Cardiac fibroblast (primary cell): Measurements from ENCODE around the gene GRIK3.
"Not testable (repeated sequence)": the region's sequence is repeated elsewhere in the genome, so short reads cannot be mapped to it uniquely, and the experiment has no call there.

Source experiments
- DNase-seq, 2 donors: peaks; one replicate each; pipeline versions ENCODE4 v3.0.0 to v3.0.0-alpha.2; 2010; ENCODE audit warnings: low read depth in 2 of 2
- H3K4me3 ChIP-seq, 2 donors: replicated peaks in 1 of 2; 1 replicate in 1 of 2; 2 replicates in 1 of 2; pipeline ENCODE4 v1.5.1; 2011; ENCODE audit warnings: low read depth in 2 of 2, low read length in 2 of 2, mild to moderate bottlenecking in 2 of 2, moderate library complexity in 1 of 2
- TF ChIP-seq, protein P1 (sequence below): IDR thresholded peaks from one replicate; pipeline ENCODE4 v1.5.1; 2011; ENCODE audit warnings: low read depth, mild to moderate bottlenecking, low read length, inconsistent platforms

GRIK3 gene

GRCh38 chr1:36919491-36920145 lies 114.7 kb downstream of the GRIK3 start:
- TF ChIP-seq, protein P1, sequence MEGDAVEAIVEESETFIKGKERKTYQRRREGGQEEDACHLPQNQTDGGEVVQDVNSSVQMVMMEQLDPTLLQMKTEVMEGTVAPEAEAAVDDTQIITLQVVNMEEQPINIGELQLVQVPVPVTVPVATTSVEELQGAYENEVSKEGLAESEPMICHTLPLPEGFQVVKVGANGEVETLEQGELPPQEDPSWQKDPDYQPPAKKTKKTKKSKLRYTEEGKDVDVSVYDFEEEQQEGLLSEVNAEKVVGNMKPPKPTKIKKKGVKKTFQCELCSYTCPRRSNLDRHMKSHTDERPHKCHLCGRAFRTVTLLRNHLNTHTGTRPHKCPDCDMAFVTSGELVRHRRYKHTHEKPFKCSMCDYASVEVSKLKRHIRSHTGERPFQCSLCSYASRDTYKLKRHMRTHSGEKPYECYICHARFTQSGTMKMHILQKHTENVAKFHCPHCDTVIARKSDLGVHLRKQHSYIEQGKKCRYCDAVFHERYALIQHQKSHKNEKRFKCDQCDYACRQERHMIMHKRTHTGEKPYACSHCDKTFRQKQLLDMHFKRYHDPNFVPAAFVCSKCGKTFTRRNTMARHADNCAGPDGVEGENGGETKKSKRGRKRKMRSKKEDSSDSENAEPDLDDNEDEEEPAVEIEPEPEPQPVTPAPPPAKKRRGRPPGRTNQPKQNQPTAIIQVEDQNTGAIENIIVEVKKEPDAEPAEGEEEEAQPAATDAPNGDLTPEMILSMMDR = no peak
- H3K4me3 ChIP-seq = no peak overlapping the region
- no peak for DNase-seq

- H3K4me3 ChIP-seq = no peak overlapping the region
- TF ChIP-seq, protein P1 = no peak
- no peak for DNase-seq
These were observed 115.7 kb downstream of the GRIK3 start for GRCh38 chr1:36918604-36919003.

DNA sequence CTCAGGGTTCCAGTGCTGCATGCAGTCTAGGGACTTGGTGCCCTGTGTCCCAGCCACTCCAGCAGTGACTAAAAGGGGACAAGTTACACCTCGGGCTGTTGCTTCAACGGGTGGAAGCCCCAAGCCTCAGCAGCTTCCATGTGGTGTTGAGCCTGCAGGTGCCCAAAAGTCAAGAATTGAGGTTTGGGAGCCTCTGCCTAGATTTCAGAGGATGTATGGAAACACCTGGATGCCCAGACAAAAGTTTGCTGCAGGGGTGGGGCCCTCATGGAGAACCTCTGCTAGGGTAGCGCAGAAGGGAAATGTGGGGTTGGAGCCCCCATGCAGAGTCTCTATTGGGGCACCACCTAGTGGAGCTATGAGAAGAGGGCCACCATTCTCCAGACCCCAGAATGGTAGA lies 117.8 kb downstream of the GRIK3 start:
- not testable (repeated sequence) for H3K4me3 ChIP-seq, DNase-seq

GRCh38 chr1:36913484-36914060 lies 120.7 kb downstream of the GRIK3 start:
- no peak overlapping the region for H3K4me3 ChIP-seq
- no peak for DNase-seq
- TF ChIP-seq, protein P1 = no peak

DNA sequence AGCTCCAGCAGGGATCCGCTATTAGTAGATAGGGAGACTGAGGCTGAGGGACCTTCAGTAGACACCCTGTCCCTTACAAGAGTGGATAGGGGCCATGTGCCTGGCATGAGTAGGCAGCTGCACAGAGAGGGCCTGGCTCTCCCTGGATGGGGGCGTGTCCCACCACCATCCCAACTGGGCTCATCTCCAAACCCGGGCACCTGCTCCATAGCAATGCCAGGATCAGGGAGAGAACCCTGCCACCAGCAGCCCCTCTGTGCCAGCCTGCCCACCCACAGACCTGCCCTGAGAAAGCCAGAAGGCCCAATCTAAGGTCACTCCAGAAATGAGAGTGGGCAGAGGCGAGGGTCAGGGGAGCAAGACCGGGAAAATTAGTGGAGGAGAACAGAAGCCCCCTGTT lies 121.3 kb downstream of the GRIK3 start:
- TF ChIP-seq, protein P1 = no peak
- DNase-seq = no peak
- H3K4me3 ChIP-seq = no peak overlapping the region

DNA sequence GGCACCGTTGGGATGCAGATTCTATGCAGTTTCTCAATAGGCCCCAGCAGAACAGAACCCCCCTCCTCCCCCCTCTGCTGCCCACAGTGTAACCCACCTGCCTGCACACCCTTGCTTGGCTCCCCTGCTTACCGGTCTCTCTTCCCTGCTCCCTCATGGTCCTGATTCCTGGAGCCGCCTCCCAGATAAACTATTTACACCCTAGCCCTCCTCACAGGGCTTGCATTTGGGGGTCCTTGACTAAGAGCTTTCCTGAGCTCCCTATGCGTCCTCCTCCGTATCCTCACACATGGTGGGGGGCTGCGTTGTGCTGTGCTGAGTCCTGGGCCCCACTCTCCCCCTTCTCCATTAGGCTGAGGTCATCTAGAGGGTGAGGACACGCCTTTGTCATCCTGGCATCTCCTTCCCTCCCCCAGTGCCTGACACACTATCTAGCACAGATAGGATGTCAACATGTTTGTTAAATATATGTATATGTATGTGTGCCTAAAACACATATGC lies 121.9 kb downstream of the GRIK3 start:
- no peak for DNase-seq
- TF ChIP-seq, protein P1 = no peak

GRCh38 chr1:36911561-36912364 lies 122.6 kb downstream of the GRIK3 start:
- H3K4me3 ChIP-seq = no peak overlapping the region
- DNase-seq = no peak
- TF ChIP-seq, protein P1 = no peak

More for the DNA sequence above, 121.9 kb downstream of the GRIK3 start:
- H3K4me3 ChIP-seq = no peak overlapping the region
